ENCODE data around the gene PPP1R12B.
A peak's percentile ranks its signal among the peaks of the same experiment; 100 is the strongest.
"Not testable (repeated sequence)": the region's sequence is repeated elsewhere in the genome, so short reads cannot be mapped to it uniquely, and the experiment has no call there.

Gene PPP1R12B

DNA sequence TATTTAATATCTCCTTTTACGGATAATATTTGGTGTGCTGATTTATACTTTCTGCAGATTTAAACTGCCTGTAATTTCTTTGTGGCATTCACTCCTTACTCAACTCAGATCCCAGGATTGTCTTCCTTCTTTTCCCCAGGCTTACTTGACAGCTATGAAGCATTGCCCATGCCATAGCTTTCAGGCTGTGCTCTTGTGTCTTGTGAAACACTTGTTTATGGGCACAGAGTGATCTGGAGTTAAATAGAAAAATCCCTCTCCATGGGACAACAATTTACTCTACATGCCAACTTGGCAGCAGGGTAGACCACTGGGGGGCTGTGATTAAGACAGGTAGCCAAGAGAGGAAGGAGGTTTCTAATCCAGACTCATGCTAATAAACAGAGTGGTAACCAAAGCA is 57.4 kb downstream of the PPP1R12B start:
- no peak for DNase-seq (ENCODE audit: low spot score)

GRCh38 chr1:202406896-202407295 is 58.4 kb downstream of the PPP1R12B start:
- not testable (repeated sequence) for DNase-seq (ENCODE audit: low spot score)

DNA sequence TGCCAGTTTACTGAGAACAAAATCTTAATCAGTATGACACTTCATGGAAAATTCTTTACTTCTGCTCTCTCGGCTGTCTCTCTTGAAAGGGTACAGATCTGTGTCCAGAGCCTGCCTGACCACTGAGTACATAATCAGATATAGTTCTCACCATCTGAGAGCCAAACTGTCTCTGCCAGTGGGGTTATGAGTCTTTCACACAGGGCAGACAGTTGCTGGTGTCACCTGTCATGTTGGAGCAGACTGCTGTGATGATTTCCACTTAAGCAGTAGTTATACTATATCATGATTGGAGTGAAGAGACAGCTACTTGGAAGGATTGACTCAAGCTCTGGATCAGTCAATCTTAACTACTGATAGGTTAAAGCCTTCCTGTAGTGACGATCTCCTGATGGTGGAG is 58.9 kb downstream of the PPP1R12B start:
- DNase-seq (ENCODE audit: low spot score), result not testable (repeated sequence)

DNA sequence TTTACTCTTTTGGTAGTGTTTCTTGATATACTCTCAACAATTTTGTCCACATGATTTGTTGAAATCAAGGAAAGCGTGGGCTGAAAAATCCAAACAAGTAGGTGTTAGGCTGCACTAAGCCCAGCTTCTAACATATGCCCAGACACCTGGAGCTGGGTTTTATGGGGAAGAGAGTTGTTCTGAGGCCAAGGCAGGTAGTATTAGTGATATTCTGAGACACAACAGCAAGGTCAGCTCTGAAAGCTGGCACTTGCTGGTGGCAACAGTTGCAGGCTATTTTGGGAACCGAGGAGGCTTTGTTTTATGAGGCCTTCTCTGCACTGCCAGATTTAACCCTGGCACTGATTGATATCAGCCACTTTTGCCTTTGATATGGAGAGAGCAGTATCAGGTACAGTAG is 61.8 kb downstream of the PPP1R12B start:
- not testable (repeated sequence) for DNase-seq (ENCODE audit: low spot score)

GRCh38 chr1:202410854-202411357 is 62.4 kb downstream of the PPP1R12B start:
- peak; percentile 34 for DNase-seq (ENCODE audit: low spot score)

GRCh38 chr1:202411422-202411821 is 62.9 kb downstream of the PPP1R12B start:
- DNase-seq (ENCODE audit: low spot score), result no peak

DNA sequence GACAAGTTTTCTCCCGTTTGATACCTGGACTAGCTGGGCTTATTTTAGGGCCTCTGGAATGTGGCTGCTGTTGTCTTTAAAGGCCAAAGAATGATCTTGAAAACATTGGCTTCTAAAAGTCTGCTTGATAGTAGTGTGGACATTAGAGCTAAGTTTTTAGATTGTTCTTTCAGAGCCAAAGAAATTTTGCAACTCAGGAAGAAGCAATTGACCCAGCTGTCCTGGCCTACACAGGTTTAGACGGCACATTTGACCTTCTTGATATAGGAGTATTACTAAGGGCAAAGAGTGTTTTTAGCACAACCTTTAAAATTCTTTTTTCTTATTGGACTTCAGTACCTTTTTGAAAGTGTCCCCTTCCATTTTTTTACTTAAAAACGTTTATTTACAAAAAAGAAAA is 63.9 kb downstream of the PPP1R12B start:
- not testable (repeated sequence) for DNase-seq (ENCODE audit: low spot score)

DNA sequence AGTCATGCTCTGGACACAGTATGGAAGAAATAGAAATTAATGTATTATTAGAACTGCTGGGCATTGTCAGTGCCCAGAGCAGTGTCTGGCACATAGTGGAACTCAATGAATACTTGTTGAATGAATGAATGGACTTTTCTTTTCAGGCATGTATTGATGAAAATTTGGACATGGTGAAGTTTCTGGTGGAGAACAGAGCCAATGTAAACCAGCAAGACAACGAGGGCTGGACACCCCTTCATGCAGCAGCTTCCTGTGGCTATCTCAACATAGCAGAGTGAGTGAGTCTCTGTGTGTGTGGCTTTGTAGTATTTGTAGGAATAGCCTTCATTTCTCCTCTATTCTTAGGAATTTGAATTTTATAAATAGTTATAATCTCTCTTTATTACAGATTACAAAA is 68.1 kb downstream of the PPP1R12B start:
- DNase-seq (ENCODE audit: low spot score), result no peak

- DNase-seq (ENCODE audit: low spot score), result not testable (repeated sequence)
Observed at GRCh38 chr1:202417141-202417540, 68.6 kb downstream of the PPP1R12B start.

DNA sequence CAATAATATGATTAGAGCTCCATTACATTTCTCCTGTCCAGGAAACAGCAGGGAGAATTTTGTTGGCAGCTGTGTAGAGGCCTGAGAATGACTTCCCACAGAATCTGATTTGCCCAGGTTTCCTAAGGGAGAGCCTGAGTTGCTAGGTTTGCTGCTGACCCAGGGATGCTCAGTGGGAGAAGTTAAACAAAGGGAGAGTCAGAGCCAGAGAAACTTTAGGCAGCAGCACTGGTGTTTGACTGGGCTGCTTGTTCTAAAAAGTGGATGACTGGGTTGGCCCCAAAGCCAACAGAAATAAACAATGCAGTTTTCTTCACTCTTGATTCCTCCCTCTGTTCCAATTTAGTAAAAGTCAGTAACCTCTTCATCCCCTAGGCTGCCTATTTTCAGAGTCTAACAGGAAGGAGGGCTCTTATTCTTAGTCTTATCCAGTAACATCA is 69.3 kb downstream of the PPP1R12B start:
- DNase-seq (ENCODE audit: low spot score), result not testable (repeated sequence)

DNA sequence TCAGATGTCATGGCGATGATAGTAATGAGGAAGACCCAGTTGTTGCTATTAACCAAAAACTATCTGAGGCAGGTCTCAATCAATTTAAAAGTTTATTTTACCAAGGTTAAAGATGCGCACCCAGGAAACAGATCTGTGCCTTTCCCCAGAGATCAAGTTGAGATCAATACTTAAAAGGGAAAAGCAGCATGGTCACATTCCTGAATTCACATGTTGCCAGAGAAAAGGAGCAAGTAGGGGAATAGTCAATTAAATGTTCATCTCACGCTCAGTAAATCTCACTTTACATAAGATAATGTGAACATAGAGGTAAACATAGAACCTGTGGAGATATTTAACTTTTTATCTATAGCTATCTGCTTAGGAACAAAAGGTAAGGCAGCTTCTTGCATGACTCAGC is 71.2 kb downstream of the PPP1R12B start:
- not testable (repeated sequence) for DNase-seq (ENCODE audit: low spot score)

DNA sequence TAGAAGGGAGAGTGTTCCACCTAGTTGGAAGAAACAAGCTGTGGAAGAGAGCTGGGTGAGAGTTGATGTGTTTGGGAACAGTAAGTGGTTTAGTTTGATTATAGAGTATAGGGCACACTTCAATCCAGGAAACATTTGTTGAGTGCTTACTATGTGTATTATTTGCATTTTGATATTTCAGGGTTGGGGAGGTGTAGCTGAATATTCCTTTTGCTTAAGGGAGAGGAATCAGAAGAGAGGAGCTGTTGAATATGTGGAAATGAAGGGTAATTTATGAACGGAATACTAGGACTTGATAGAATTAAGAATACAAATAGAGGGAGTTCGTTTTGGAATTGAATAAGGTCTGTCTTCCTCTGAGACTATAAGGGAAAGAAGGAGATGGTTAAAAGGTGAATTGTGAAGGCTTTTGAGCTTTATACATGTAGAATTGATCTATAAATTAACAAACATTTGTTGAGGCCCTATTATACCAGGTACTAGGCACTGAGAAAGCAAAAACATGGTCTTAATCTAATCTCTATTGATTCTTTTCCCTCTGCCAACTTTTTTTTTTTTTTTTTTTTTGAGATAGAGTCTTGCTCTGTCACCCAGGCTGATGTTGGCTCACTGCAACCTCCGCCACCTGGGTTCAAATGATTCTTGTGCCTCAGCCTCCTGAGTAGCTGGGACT is 72.1 kb downstream of the PPP1R12B start:
- DNase-seq (ENCODE audit: low spot score), result not testable (repeated sequence)

DNA sequence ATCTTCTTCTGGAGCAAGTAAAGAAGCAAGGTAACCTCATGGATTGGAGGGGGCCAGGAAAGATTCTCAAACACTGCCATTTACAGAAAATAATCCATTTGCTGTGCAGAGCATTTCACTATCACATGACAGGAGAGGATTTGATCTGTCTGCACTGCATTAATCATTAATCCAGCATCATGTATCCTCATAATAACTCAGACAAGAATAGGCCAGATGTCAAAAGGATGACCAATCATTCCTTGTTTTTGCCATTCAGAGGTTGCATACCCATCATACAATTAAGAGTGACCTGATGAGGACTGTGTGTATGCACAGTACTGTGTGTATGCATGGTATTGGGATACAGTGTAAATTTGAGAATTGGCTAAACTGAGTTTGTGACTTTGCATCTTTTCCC is 74.2 kb downstream of the PPP1R12B start:
- not testable (repeated sequence) for DNase-seq (ENCODE audit: low spot score)

- not testable (repeated sequence) for DNase-seq (ENCODE audit: low spot score)
Observed at GRCh38 chr1:202424260-202424659, 75.8 kb downstream of the PPP1R12B start.

- DNase-seq (ENCODE audit: low spot score), result not testable (repeated sequence)
Observed at GRCh38 chr1:202430111-202430510, 81.6 kb downstream of the PPP1R12B start.

DNA sequence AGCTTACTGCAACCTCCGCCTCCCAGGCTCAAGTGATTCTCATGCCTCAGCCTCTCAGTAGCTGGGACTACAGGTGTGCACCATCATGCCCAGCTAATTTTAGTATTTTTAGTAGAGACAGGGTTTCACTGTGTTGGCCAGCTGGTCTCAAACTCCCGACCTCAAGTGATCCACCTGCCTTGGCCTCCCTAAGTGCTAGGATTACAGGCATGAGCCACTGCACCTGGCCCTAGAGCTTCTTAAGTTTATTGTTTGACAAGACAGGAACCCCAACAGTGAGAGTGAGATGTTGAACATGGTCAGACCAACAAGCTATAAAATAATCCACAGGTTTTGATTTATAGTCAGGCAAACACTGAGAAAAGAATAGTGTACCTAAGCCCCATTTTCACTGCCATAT is 83.8 kb downstream of the PPP1R12B start:
- DNase-seq (ENCODE audit: low spot score), result not testable (repeated sequence)

- DNase-seq (ENCODE audit: low spot score), result no peak
Observed at GRCh38 chr1:202433155-202434043, 84.9 kb downstream of the PPP1R12B start.

DNA sequence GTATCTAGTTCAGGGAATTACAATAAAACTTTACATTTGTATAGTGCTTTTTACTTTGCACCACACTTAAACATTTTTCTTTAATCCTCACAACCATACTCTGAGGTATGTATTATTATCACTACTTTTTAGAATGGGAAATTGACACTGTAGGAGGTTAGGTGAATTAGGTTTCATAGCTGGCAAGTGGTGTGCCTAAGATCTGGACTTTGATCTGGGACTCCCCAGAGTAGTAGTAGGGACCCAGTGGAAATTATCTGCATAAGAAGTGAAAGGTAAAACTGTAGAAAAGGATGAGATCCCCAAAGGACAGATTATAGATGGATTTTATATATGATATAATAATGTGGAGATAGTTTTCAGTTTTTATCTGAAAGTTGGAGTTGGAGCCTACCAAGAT is 85.6 kb downstream of the PPP1R12B start:
- DNase-seq (ENCODE audit: low spot score), result no peak

DNA sequence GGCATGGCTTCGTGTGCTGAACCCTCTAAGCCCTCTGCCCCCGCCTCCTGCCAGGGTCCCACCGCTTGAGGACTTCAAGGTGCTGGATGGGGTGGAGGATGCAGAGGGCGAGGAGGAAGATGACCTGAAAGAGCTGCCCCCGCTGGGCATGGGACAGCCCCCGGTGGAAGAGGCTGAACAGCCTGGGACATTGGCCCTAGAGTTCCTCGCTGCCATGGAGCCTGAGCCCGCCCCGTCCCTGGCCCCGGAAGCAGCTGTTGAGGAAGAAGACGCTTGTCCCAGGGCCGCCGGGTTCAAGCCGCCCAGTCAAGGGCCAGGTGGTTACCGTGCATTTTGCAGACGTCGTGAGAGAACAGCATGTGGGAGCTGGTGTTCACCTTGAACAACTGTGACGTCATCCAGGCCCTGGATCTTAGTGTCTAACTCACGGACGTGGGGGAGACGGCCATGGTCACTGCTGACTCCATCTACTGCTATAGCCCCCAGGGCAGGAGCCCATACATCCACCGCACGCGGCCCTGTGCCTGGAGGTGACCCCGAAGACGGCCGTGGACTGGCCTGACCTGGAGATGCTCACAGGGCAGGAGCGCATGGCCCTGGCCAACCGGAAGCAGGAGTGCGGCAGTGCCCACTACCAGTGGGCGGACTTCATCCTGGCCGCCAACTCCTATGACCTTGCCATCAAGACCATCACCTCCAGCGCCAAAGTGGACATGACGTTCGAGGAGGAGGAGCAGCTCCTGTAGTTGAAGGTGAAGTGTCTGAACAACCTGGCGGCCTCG is 90.1 kb downstream of the PPP1R12B start:
- DNase-seq (ENCODE audit: low spot score), result no peak

DNA sequence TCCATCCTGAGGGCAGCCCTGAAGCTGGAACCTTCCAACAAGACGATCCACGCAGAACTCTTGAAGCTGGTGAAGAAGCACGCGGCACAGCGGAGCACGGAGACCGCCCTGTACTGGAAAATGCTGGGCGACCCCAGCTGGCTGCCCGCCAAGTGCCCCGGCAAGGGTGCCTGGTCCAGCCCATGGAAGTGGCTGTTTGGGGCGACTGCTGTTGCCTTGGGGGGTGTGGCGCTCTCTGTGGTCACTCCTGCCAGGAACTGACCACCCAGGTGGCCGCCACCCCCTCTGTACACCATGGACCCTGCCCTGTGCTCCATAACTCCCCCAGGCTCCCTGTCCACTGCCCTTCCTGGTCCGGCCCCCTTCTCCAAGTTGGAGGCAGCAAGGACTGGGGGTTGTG is 90.8 kb downstream of the PPP1R12B start:
- DNase-seq (ENCODE audit: low spot score), result no peak

DNA sequence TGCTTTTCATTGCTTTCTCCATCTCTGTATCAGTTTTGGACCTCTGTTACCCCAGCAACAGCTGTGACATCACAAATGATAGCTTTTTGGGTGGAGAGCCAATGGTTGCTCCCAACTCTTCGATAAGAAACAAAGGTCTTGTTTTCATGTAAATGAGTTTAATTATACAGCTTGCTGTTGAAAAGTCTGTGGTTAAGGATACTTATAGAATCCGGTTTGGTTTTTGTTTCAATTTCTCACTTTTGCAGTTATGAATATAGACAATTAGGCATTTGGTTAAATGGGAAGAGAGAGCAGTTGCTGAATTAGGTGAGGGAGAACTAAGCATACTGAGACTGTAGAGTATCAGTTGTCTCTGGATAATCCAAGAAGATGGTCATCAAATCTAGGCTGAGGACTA is 99.6 kb downstream of the PPP1R12B start:
- not testable (repeated sequence) for DNase-seq (ENCODE audit: low spot score)

GRCh38 chr1:202451641-202452040 is 103.1 kb downstream of the PPP1R12B start:
- not testable (repeated sequence) for DNase-seq (ENCODE audit: low spot score)
